Hematopoietic multipotent progenitor cell treated with erythropoietin and hydrocortisone succinate and interleukin-3 and kit ligand, for 6 days (in vitro differentiated cells): ENCODE results near the gene STOM.
"Not testable (repeated sequence)": the region's sequence is repeated elsewhere in the genome, so short reads cannot be mapped to it uniquely, and the experiment has no call there.

ENCODE experiments used
- DNase-seq: peaks from one replicate; pipeline ENCODE4 v3.0.0-alpha.2; 2015

STOM gene

GRCh38 chr9:121298689-121299466 is 71.2 kb downstream of the STOM start:
- no peak for DNase-seq

GRCh38 chr9:121298016-121298538 is 72.0 kb downstream of the STOM start:
- no peak for DNase-seq

GRCh38 chr9:121297389-121297788 is 72.7 kb downstream of the STOM start:
- DNase-seq: peak; percentile 35

- DNase-seq: no peak
These were observed 73.6 kb downstream of the STOM start for GRCh38 chr9:121296213-121297127.

GRCh38 chr9:121295662-121296191 is 74.3 kb downstream of the STOM start:
- no peak for DNase-seq

GRCh38 chr9:121294866-121295661 is 75.0 kb downstream of the STOM start:
- DNase-seq: no peak

- DNase-seq: no peak
These were observed 75.8 kb downstream of the STOM start for GRCh38 chr9:121294151-121294743.

- DNase-seq: no peak
These were observed 77.2 kb downstream of the STOM start for GRCh38 chr9:121292801-121293241.

GRCh38 chr9:121292051-121292450 is 78.0 kb downstream of the STOM start:
- no peak for DNase-seq

- not testable (repeated sequence) for DNase-seq
These were observed 78.5 kb downstream of the STOM start for GRCh38 chr9:121291536-121291935.

- no peak for DNase-seq
These were observed 80.2 kb downstream of the STOM start for GRCh38 chr9:121289772-121290370.

GRCh38 chr9:121289026-121289771 is 80.9 kb downstream of the STOM start:
- no peak for DNase-seq
